Stimulated activated CD8-positive, alpha-beta memory T cell treated with anti-CD3 and anti-CD28 coated beads, Interleukin-4, amount 100 ng/mL, for 24 hours (primary cell): ENCODE measurements around the gene AKTIP.
A peak's percentile ranks its signal among the peaks of the same experiment; 100 is the strongest.
"Not testable (repeated sequence)": the region's sequence is repeated elsewhere in the genome, so short reads cannot be mapped to it uniquely, and the experiment has no call there.

Source experiments
- DNase-seq: peaks from one replicate; pipeline ENCODE4 v3.0.0-alpha.2; 2020; ENCODE audit warnings: low read depth

The AKTIP gene

GRCh38 chr16:53515811-53516210 lies 12.8 kb upstream of the AKTIP start:
- no peak for DNase-seq

GRCh38 chr16:53515259-53515658 lies 12.2 kb upstream of the AKTIP start:
- DNase-seq = no peak

- not testable (repeated sequence) for DNase-seq
These were observed 9.8 kb upstream of the AKTIP start for GRCh38 chr16:53512795-53513194.

DNA sequence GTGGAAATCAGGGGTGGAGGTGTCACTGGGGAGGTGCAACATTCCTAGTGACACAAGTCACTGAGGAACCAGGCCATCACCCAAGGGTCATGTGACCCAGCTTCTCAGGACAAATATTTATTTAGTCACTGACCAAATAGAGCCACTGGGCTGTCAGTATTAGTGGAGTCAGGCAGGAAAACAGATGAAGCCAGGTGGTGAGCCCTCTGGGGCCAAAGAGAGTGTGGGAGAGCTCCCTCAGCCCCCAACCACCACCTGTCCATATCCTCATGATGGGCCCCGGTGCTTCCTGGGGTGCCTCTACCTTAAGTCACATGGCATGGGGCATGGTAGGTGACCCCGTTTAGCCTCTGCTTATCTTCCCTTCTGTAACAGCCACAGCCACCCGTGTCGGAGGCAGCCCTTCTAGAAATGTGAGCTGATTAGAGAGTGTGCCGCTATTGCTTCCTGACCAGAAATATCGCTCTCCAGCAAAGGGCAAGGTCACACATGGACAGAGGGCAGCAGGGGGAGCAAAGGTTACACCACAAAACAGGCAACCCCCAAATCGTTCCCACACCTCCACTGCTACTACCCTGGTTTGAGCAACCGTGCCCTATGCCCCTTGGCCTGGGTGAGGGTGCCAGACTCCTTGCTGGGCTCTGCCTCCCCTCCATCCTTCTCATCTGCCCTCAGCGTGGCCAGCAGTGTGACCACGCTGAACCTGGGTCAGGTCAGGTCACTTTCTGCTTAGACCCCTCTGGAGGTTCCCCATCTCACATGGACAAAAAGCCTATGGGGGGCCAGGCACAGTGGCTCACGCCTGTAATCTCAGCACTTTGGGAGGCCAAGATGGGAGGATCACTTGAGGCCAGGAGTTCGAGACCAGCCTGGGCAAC lies 8.6 kb upstream of the AKTIP start:
- no peak for DNase-seq

DNA sequence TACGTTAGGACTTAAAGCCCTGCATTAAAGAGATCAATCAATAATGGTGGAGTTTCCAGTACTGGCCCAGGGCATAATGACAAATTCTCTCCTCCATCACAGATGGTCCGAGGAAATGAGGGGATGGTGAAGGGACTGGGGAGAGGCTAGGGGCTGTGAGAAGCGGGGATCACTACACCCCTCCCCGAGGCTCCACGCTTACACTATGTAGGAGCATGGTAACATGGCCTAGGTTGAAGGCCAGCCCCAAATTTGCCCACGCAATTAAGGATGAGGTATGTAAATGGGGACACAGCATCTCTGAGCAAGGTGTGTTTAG lies 8.0 kb upstream of the AKTIP start:
- DNase-seq = no peak

DNA sequence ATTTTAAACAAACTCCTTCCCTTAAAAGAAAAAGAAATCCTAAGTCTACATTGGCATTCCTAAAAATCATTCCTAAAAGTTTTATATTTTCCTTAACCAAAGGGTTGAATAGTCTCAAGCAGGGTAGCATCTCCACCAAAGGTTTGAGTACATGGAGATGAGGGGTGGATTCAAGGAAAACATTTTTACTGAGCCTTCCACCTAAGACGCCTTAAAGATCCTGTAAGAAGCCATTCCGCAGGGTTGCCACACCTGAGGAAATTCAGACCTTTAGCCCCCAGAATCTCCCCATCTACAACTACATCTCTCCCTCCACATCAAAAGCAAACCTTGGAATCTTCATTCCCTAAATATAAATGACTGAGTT lies 7.7 kb upstream of the AKTIP start:
- no peak for DNase-seq

- DNase-seq = no peak
These were observed 7.1 kb upstream of the AKTIP start for GRCh38 chr16:53509906-53510703.

GRCh38 chr16:53507464-53508179 lies 4.6 kb upstream of the AKTIP start:
- DNase-seq = no peak

- DNase-seq = no peak
These were observed 3.2 kb upstream of the AKTIP start for GRCh38 chr16:53506254-53506653.

- no peak for DNase-seq
These were observed 1.7 kb upstream of the AKTIP start for GRCh38 chr16:53504665-53505064.

GRCh38 chr16:53503991-53504663 lies 1.1 kb upstream of the AKTIP start:
- no peak for DNase-seq

GRCh38 chr16:53503270-53503923 lies 388 bp upstream of the AKTIP start:
- peak; percentile 100 for DNase-seq

DNA sequence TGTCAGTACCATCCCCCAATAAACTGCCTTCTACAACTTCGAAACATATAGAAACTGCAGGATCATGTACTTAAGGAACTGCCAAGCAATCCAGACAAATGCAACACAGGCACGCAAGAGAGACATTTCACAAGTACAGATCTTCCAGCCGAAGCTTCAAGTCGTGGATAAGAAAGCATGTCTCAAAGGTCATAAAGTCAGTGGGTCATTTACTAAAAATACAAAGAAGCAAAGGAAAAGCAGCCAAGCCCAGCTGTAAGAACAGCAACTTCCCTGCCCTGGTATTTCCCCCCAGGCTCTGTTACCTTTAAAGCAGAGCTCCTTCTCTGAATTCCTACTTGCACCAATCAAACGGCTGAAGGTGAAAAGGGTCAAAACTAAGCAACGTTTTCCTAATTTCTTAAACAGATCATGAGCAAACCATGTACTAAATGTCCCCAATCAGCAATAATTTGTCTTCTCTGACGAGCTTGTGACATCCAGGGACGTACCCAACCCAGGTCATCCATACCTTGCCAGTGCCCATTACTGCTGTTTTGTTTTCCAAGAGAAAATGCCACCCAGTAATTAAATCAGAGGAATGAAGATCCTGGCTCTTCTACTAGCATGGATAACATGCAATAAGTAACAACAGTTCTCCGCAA lies 1.7 kb downstream of the AKTIP start:
- DNase-seq = no peak

GRCh38 chr16:53498984-53499383 lies 4.0 kb downstream of the AKTIP start:
- DNase-seq = no peak

GRCh38 chr16:53495325-53495724 lies 7.7 kb downstream of the AKTIP start:
- DNase-seq = no peak

- DNase-seq = no peak
These were observed 8.4 kb downstream of the AKTIP start for GRCh38 chr16:53494636-53495035.

GRCh38 chr16:53492503-53492902 lies 10.5 kb downstream of the AKTIP start:
- no peak for DNase-seq

- DNase-seq = no peak
These were observed 13.3 kb downstream of the AKTIP start for GRCh38 chr16:53489755-53490154.

GRCh38 chr16:53486230-53486629 lies 16.8 kb downstream of the AKTIP start:
- no peak for DNase-seq

- no peak for DNase-seq
These were observed 18.5 kb downstream of the AKTIP start for GRCh38 chr16:53484542-53484941.

- DNase-seq = no peak
These were observed 20.9 kb downstream of the AKTIP start for GRCh38 chr16:53482123-53482522.
